Measurements from ENCODE around the gene ZBTB16. TPM values are rescaled to one million over a fixed set of nuclear protein-coding genes. Genes with fewer than 3 reads are reported as not detected.

ZBTB16 gene
- total and polyA plus RNA-seq, 2 experiments from 2014 or later, result 8.7 to 10.5 TPM

DNA sequence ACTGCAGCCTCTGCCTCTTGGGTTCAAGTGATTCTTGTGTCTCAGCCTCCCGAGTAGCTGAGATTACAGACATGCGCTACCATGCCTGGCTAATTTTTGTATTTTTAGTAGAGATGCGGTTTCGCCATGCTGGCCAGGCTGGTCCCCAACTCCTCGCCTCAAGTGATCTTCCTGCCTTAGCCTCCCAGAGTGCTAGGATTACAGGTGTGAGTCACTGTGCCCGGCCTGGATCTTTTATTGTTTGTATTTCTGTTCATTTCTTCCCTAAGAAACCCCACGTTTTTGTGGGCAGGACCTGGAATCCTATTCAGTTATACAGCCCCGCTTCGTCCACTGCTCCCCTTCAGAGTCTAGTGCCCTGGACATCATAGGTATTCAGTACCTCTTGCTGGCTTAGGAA is 28.7 kb downstream of the ZBTB16 start:
- Histone ChIP-seq H3K4me3 (no peak overlapping the region), H3K27ac (no peak overlapping the region), H3K27me3 (no peaks in the 10 kb centered on the region), H3K36me3 (no peaks in the 10 kb centered on the region), H3K4me1 (ENCODE audit: low read depth) (peaks cover 11% of the 10 kb centered on the region), H3K9me3 (ENCODE audit: low read depth) (no peaks in the 10 kb centered on the region)
- no peak for DNase-seq (ENCODE audit: low read depth in 1 of 2, low spot score in 1 of 2)
- TF ChIP-seq, protein P1, sequence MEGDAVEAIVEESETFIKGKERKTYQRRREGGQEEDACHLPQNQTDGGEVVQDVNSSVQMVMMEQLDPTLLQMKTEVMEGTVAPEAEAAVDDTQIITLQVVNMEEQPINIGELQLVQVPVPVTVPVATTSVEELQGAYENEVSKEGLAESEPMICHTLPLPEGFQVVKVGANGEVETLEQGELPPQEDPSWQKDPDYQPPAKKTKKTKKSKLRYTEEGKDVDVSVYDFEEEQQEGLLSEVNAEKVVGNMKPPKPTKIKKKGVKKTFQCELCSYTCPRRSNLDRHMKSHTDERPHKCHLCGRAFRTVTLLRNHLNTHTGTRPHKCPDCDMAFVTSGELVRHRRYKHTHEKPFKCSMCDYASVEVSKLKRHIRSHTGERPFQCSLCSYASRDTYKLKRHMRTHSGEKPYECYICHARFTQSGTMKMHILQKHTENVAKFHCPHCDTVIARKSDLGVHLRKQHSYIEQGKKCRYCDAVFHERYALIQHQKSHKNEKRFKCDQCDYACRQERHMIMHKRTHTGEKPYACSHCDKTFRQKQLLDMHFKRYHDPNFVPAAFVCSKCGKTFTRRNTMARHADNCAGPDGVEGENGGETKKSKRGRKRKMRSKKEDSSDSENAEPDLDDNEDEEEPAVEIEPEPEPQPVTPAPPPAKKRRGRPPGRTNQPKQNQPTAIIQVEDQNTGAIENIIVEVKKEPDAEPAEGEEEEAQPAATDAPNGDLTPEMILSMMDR (IDR thresholded peaks at IDR 0.05; ENCODE audit: low read depth, low read length), result no peak

DNA sequence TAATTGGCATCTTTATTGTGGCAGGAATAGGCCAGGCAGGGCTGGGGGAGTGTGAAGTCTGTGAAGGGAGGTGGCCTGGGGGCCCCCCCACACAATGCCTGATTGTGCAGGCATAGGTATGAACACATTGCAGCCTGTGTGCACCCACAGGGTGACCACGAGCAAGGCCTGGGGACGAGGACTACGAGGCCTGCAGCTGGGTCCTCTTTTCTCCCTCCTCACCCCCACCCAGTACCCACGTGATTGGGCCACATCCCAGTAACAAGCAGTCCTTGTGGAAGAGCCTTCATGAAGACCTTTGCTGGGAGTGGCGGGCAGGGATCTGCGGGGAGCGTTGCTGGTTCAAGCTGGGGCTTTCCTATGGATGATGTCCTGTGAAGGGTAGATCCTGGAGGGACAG is 29.3 kb downstream of the ZBTB16 start:
- H3K4me1 ChIP-seq (ENCODE audit: low read depth), result peaks cover 10% of the 10 kb centered on the region
- H3K27ac ChIP-seq, result no peak overlapping the region
- H3K4me3 ChIP-seq, result no peak overlapping the region
- no peak for DNase-seq (ENCODE audit: low read depth in 1 of 2, low spot score in 1 of 2)
- TF ChIP-seq, protein P1 (IDR thresholded peaks at IDR 0.05; ENCODE audit: low read depth, low read length), result no peak
- no peaks in the 10 kb centered on the region for H3K9me3 ChIP-seq (ENCODE audit: low read depth)
- H3K27me3 ChIP-seq, result no peaks in the 10 kb centered on the region
- H3K36me3 ChIP-seq, result no peaks in the 10 kb centered on the region

DNA sequence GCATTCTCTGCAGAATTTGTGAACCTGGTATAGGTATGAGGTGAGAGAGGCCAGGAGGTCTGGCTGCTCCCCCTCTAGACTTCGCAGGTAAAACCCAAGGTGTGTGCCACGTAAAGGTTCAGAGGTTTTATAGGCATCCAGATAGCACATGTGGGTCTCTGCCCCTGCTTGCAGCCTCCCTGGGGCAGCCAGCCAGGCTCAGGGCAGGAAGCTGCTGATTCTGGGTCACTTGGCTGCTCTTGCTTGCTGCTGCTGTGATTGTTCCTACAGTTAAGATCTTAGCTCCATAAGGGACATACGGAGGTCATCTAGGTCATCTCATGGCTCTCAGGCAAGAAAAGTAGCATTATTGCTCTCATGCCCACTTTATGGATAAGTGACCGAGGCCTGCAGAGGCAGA is 30.2 kb downstream of the ZBTB16 start:
- Histone ChIP-seq H3K9me3 (ENCODE audit: low read depth) (no peaks in the 10 kb centered on the region), H3K4me1 (ENCODE audit: low read depth) (peaks cover 10% of the 10 kb centered on the region), H3K4me3 (no peak overlapping the region), H3K36me3 (no peaks in the 10 kb centered on the region), H3K27ac (no peak overlapping the region), H3K27me3 (no peaks in the 10 kb centered on the region)
- no peak for DNase-seq (ENCODE audit: low read depth in 1 of 2, low spot score in 1 of 2)
- TF ChIP-seq, protein P1 (IDR thresholded peaks at IDR 0.05; ENCODE audit: low read depth, low read length), result no peak

DNA sequence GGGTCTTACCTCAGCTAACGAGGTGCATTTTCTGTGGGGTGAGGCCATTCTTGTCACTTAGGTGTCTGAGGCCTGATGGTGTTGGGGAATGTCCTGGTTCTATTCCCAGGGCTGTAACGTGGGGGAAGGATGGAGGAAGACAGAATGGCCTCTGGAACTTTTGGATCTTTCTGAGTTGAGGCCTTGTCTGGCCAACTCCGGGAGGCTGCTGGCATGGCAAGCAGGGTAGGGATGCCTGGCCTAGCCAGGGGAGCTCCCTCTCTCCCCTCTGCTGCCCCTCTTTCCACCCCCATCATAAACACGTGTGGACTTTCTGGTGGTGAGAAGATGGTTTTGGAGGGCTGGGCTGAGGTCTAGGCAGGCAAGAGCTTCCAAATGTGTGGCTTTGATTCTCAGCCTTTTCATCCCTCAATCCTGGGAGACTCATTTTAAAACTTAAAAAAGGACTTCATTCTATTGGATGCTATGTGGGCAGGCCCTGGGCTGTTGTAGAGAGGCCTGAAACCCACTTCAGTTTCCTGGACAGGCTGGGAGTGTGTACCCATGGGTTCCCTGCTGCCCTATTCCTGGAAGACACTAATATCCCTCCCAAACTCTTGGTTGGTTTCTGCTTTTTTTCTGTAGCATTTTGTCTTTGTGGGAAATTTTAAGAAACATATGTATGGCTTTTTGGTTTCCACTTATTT is 30.9 kb downstream of the ZBTB16 start:
- Histone ChIP-seq H3K36me3 (no peaks in the 10 kb centered on the region), H3K4me3 (no peak overlapping the region), H3K27me3 (no peaks in the 10 kb centered on the region), H3K27ac (no peak overlapping the region), H3K4me1 (ENCODE audit: low read depth) (peaks cover 10% of the 10 kb centered on the region), H3K9me3 (ENCODE audit: low read depth) (no peaks in the 10 kb centered on the region)
- DNase-seq (ENCODE audit: low read depth in 1 of 2, low spot score in 1 of 2), result no peak
- TF ChIP-seq, protein P1 (IDR thresholded peaks at IDR 0.05; ENCODE audit: low read depth, low read length), result no peak

DNA sequence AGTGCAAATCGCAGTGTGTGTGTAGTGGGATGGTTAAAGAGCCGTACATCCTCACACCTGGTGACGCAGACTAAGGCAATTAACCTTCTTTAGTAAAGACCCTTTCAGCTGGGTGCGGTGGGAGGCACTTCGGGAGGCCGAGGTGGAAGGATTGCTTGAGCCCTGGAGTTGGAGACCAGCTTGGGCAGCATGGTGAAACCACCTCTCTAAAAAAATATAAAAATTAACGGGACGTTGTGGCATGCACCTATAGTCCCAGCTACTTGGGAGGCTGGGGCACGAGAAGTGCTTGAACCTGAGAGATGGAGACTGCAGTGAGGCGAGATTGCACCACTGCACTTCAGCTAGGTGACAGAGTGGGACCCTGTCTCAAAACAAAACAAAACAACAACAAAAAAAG is 31.5 kb downstream of the ZBTB16 start:
- no peaks in the 10 kb centered on the region for H3K9me3 ChIP-seq (ENCODE audit: low read depth)
- H3K4me1 ChIP-seq (ENCODE audit: low read depth), result peaks cover 10% of the 10 kb centered on the region
- H3K4me3 ChIP-seq, result no peak overlapping the region
- TF ChIP-seq, protein P1 (IDR thresholded peaks at IDR 0.05; ENCODE audit: low read depth, low read length), result no peak
- no peak overlapping the region for H3K27ac ChIP-seq
- no peaks in the 10 kb centered on the region for H3K27me3 ChIP-seq
- no peaks in the 10 kb centered on the region for H3K36me3 ChIP-seq
- no peak for DNase-seq (ENCODE audit: low read depth in 1 of 2, low spot score in 1 of 2)

Measured in cardiac muscle cell (in vitro differentiated cells and primary cell).